Ishikawa (cell line): ENCODE data around the gene TNFRSF9.

Experiments used
- CEBPB ChIP-seq: IDR thresholded peaks from 2 replicates; pipeline ENCODE4 v1.6.1; 2012
- CREB1 ChIP-seq: IDR thresholded peaks from 2 replicates; pipeline ENCODE4 v1.6.1; 2012; ENCODE audit warnings: low read depth
- EGR1 ChIP-seq: IDR thresholded peaks from 2 replicates; pipeline ENCODE4 v1.6.1; 2012
- EP300 ChIP-seq: IDR thresholded peaks from 2 replicates; pipeline ENCODE4 v1.6.1; 2012; ENCODE audit warnings: borderline replicate concordance
- FOXM1 ChIP-seq: IDR thresholded peaks from 2 replicates; pipeline ENCODE4 v1.6.1; 2012; ENCODE audit warnings: low read depth, borderline replicate concordance
- MAX ChIP-seq: IDR thresholded peaks from 2 replicates; pipeline ENCODE4 v1.6.1; 2012
- NFIC ChIP-seq: IDR thresholded peaks from 2 replicates; pipeline ENCODE4 v1.6.1; 2012
- RAD21 ChIP-seq: IDR thresholded peaks from 2 replicates; pipeline ENCODE4 v1.6.1; 2012; ENCODE audit warnings: low read depth
- REST ChIP-seq: IDR thresholded peaks from 2 replicates; pipeline ENCODE4 v1.6.1; 2012; ENCODE audit warnings: low read depth, mild to moderate bottlenecking
- TAF1 ChIP-seq: IDR thresholded peaks from 2 replicates; pipeline ENCODE4 v1.6.1; 2012; ENCODE audit warnings: low read depth, mild to moderate bottlenecking
- TCF12 ChIP-seq: IDR thresholded peaks from 2 replicates; pipeline ENCODE4 v1.6.1; 2012; ENCODE audit warnings: low read depth
- TEAD4 ChIP-seq: IDR thresholded peaks from 2 replicates; pipeline ENCODE4 v1.6.1; 2012
- USF1 ChIP-seq: IDR thresholded peaks from 2 replicates; pipeline ENCODE4 v1.6.1; 2012
- YY1 ChIP-seq: IDR thresholded peaks from 2 replicates; pipeline ENCODE4 v1.6.1; 2012; ENCODE audit warnings: low read depth
- ZBTB7A ChIP-seq: IDR thresholded peaks from 2 replicates; pipeline ENCODE4 v1.6.1; 2012; ENCODE audit warnings: low read depth

TNFRSF9 gene

GRCh38 chr1:7948960-7949359 lies 8.3 kb upstream of the TNFRSF9 start:
- TF ChIP-seq CREB1 = no peak
- no peak for TF ChIP-seq USF1
- TF ChIP-seq EP300 = no peak
- no peak for TF ChIP-seq MAX
- no peak for TF ChIP-seq EGR1
- TF ChIP-seq RAD21 = no peak

- no peak for TF ChIP-seq TEAD4
- TF ChIP-seq EGR1 = no peak
- TF ChIP-seq CEBPB = no peak
- no peak for TF ChIP-seq MAX
Measured at GRCh38 chr1:7943251-7943650, 2.6 kb upstream of the TNFRSF9 start.

- TF ChIP-seq FOXM1 (no peak), REST (no peak), TCF12 (no peak), RAD21 (no peak), YY1 (no peak), NFIC (no peak), CEBPB (no peak)
Measured at GRCh38 chr1:7942214-7942921, 1.7 kb upstream of the TNFRSF9 start.

- TF ChIP-seq NFIC (no peak), CREB1 (no peak), REST (no peak), TEAD4 (no peak), YY1 (no peak), USF1 (no peak), RAD21 (no peak), TCF12 (no peak), CEBPB (no peak), ZBTB7A (no peak), EGR1 (no peak), MAX (no peak)
Measured at GRCh38 chr1:7941437-7941793, 776 bp upstream of the TNFRSF9 start.

GRCh38 chr1:7940034-7940433 lies 605 bp downstream of the TNFRSF9 start:
- no peak for TF ChIP-seq USF1
- no peak for TF ChIP-seq EGR1
- TF ChIP-seq NFIC = no peak
- no peak for TF ChIP-seq REST
- no peak for TF ChIP-seq YY1
- TF ChIP-seq TAF1 = no peak
- TF ChIP-seq CEBPB = no peak
